ENCODE data around the gene PRKCG. TPM values are rescaled to one million over a fixed set of nuclear protein-coding genes. Genes with fewer than 3 reads are reported as not detected.
"Not testable (repeated sequence)": the region's sequence is repeated elsewhere in the genome, so short reads cannot be mapped to it uniquely, and the experiment has no call there.

Gene PRKCG
- polyA plus RNA-seq (ENCODE audit: insufficient read length in 4 of 4) = under 1 TPM; 0.39 to 0.67 (median 0.54) TPM

DNA sequence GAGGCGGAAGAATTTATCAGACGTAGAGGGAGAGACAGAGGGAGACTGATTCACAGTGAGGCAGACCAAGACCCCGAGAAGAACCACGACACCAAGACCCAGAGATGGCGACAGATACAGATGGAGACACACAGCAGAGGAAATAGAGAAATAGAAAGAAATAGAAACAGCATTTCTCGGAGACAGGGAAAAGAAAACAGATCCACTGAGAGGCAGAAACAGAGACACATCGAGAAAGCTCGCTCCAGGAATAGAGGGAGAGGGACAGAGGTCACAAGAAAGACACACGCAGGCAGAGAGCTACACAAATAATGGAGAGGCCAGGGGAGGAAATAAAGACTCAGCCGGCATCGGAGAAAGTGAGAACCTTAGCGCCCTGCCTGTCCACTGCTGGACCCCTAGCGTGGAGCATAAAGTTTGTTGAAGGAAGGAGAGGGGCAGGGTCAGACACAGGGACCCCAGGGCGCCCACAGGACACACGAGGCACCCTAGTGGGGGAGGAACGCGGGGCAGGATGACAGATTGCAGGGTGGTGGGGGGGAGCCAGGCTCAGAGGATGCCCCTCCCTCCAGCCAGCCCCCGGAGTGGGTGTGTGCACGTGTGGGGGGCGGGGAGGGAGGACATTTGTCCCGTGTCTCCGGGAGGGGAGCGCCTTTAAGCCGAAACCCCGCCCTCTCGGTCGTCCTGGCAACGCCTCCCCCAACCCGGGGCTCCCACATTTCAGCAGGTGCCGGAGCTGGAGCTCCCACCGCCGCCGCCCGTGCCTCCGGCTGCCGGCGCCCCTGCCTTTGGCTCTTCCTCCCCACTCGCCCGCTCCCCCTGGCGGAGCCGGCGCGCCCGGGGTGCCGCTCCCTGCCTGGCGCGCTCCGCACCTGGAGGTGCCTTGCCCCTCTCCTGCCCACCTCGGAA is at the start of gene PRKCG:
Gene PRKCG, plus strand, starts transcription at position 716 of the 909 bp plus-strand sequence. CDS start 298 bp downstream, outside the sequence.
- no peak for DNase-seq (ENCODE audit: low read depth in 4 of 4, low spot score in 3 of 4)

DNA sequence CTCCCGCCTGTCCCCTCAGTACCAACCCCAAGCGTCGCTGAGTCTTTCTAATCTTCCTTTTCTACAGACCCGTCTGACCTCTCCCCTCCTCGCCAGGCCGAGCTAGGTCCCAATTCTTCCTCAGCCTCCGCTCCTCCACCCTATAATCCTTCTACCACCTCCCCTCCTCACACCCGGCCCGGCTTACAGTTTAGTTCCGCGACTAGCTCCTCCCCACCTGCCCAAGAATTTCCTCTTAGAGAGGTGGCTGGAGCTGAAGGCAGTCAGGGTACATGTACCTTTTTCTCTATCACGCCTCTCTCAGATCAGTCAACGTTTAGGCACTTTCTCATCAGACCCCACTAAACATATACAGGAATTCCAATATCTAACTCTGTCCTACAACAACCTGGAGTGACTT is 49.1 kb upstream of the PRKCG start:
- DNase-seq (ENCODE audit: low read depth in 4 of 4, low spot score in 3 of 4) = not testable (repeated sequence)

DNA sequence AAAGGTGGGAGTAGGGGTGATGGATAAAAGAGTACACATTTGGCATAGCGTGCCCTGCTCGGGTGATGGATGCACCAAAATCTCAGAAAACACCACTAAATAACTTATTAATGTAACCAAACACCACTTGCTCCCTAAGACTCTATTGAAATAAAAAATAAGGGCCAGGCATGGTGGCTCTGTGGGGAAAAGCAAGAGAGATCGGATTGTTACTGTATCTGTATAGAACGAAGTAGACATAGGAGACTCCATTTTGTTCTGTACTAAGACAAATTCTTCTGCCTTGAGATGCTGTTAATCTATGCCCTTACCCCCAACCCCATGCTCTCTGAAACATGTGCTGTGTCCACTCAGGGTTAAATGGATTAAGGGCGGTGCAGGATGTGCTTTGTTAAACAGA is 43.6 kb upstream of the PRKCG start:
- not testable (repeated sequence) for DNase-seq (ENCODE audit: low read depth in 4 of 4, low spot score in 3 of 4)

DNA sequence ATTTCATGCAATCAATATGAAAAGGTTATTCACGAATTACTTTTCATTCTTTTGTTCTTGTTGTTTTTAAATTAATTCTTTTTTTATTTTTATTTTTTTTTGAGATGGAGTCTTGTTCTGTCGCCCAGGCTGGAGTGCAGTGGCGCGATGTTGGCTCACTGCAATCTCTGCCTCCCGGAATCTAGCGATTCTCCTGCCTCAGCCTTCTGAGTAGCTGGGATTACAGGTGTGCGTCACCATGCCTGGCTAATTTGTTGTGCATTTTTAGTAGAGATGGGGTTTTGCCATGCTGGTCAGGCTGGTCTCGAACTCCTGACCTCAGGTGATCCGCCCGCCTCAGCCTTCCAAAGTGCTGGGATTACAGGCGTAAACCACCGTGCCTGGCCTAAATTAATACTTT is 41.8 kb upstream of the PRKCG start:
- DNase-seq (ENCODE audit: low read depth in 4 of 4, low spot score in 3 of 4) = not testable (repeated sequence)

DNA sequence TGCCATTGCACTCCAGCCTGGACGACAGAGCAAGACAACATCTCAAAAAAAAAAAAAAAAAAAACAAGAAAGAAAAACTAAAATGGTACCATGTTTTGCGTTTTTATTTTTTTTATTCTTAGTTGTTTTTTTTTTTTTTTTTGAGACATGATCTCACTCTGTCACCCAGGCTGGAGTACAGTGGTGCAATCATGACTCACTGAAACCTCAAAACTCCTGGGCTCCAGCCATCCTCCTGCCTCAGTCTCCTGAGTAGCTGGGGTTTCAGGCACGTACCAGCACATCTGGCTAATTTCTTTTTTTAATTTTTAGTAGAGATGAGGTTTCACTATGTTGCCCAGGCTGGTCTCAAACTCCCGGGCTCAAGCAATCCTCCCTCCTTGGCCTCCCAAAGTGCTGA is 41.1 kb upstream of the PRKCG start:
- DNase-seq (ENCODE audit: low read depth in 4 of 4, low spot score in 3 of 4) = not testable (repeated sequence)

DNA sequence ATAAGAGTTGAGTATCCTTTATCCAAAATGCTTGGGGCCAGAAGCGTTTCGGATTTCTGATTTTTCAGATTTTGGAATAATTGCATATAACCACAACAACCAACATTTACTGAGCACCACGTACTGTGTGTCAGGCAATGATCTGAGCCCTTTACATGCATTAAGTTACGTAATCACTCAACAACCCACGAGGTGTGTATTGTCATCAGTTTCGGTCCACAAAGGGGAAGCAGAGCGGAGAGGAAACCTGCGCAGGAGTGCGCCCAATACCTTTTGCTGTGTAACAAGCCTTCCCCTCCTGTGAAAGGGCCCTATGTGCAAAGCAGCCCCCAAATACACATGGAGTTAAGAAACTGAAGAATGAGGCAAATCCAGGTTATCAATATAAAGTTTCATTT is 37.1 kb upstream of the PRKCG start:
- DNase-seq (ENCODE audit: low read depth in 4 of 4, low spot score in 3 of 4) = no peak

DNA sequence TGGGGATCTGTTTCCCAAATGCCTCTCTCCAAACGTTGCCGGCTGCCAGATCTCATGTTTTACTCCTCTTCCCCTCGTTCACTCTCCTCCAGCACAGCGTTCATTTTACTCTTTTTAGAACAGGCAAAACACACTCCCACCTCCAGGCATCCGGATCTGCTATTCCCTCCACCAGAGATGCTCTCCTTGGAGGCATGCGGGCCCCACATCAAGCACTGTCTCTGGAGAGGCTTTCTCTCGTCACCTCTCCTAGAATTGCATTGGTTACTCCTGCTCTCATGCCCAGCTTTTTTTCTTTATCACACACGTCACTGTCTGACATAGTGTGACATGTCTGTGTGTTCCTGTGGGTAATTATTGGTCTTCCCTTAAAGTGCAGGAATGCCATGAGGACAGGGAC is 34.4 kb upstream of the PRKCG start:
- no peak for DNase-seq (ENCODE audit: low read depth in 4 of 4, low spot score in 3 of 4)

DNA sequence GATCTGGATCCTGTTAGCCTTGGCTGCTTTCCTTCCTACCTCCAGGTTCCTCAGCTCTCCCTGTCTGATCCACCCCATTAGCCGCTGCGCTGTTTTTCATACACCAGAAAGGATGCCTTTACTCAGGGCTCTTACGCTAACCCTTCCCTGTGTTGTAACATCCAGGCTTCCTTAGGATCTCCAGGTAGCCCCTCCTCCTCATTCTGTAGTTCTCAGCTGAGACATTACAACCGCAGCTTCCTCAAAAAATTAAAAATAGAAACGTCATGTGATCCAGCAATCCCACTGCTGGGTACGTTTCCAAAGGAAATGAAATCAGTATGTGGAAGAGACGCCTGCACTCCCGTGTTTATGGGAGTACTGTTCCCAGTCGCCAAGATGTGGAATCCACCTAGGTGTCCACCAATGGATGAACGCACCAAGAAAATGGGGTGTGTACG is 32.7 kb upstream of the PRKCG start:
- no peak for DNase-seq (ENCODE audit: low read depth in 4 of 4, low spot score in 3 of 4)

DNA sequence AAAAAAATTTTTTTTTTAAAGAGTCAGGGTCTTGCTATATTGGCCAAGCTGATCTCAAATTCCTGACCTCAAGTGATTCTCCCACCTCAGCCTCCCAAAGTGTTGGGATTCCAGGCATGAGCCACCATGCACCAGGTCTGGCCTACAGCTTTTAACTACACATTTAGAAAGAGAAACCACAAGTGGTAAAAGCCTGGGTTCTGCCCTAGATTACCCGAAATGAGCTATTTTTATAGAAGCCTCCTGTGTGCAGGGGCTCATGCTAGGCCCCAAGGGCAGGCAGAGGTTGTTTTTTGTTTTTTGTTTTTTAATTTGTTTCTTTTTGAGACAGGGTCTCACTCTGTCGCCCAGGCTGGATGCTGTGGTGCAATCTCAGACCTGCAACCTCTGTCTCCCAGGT is 28.3 kb upstream of the PRKCG start:
- DNase-seq (ENCODE audit: low read depth in 4 of 4, low spot score in 3 of 4) = no peak

DNA sequence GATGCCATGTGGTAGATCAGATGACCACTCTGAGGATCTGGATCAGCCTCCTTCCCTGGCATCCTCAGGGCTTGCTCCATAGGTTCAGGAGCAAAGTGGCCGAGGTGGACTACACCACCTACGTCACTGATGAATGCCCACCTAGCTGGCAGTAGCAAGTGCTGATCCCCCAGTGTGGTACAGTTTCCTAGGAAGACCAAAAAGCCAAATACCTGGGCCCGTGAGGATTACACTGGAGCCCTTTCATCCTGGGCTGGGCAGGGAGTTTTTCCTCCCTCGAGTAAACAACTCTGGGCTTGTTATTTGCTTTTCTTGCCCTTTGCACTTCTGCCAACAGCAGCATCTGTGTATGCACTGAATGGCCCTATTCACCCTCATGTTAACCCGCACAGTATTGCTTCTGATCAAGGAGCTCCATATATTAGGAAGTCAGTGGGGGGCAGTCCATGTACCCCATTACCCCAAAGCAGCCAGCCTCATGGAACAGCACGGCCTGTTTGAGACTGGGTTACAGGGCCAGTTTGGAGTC is 17.6 kb upstream of the PRKCG start:
- no peak for DNase-seq (ENCODE audit: low read depth in 4 of 4, low spot score in 3 of 4)

DNA sequence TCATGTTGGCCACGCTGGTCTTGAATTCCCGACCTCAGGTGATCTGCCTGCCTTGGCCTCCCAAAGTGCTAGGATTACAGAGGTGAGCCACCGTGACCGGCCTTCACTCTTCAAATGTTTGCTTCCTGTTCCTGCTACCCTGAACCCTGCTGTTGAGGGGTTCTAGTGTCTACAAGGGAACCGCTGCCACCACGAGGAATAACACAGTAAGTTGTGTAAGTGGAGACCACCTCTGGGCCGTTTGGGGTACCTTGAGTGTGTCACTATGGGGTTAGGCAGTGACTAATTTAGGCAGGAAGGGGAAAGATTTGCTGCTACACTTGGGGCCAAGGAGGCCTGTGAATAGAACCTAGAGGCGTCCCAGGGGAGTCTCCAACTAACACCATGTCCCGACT is 16.5 kb upstream of the PRKCG start:
- no peak for DNase-seq (ENCODE audit: low read depth in 4 of 4, low spot score in 3 of 4)

DNA sequence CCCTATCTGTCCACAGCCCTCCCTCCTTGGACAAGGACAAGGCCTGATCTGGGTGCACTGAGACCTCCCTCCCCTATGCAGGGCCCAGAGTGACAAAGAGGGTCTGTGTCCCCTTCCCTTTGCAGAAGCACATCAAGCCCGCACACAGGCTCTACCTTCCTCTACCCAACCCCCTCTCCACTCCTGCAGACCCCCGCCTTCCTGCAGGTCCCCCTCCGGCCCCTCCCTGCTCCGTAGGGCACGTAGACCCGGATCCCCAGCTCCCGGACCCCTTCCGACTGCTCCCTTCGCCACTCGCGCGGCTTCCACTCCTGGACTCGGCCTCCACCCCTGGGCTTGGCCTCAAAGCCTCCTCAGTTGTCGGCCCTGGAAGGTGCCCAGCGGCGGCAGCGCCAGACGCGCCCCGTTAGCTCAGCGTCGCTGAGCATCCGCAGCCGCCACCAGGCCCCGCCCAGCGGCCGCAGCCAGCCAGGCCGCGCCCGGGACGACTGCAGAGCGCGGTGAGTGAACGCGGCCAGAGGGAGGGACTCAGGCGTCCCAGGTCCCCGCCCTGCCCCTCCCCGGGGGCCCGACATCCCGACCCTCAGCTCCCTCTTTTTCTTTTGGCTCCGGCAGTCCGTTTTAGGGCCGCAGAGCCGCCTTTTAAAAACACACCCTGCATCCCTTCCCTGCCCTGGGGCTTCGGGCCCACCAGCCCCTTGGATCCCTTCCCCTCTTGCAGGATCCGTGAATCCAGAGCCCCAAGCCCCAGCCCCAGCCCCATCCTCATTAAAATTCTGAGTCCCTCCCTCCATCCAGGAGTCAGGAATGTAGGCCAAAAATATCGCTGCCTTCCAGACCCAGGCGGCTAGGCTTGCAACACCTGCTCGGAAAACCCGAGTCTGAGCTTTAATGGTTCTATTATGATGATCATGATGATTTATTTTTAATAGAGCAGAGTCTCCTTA is 15.8 kb upstream of the PRKCG start:
- DNase-seq (ENCODE audit: low read depth in 4 of 4, low spot score in 3 of 4) = peak in 2 of 4 donors; percentile 59 to 61

DNA sequence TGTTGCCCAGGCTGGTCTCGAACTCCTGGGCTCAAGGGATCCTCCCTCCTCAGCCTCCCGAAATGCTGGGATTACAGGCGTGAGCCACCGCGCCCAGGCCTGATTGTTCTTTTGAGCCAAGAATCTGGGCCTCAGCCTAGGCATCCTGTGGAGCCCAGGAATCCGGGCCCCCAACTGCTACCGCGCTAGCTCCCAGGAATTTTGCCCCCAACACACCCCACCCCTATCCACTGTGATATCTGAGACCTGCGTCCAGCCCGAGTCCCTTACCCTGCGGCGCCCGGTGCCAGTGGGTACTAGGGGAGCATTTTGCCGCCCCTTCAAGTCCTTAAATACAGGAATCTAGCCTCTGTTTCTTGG is 15.2 kb upstream of the PRKCG start:
- DNase-seq (ENCODE audit: low read depth in 4 of 4, low spot score in 3 of 4) = peak in 1 of 4 donors; percentile 41

DNA sequence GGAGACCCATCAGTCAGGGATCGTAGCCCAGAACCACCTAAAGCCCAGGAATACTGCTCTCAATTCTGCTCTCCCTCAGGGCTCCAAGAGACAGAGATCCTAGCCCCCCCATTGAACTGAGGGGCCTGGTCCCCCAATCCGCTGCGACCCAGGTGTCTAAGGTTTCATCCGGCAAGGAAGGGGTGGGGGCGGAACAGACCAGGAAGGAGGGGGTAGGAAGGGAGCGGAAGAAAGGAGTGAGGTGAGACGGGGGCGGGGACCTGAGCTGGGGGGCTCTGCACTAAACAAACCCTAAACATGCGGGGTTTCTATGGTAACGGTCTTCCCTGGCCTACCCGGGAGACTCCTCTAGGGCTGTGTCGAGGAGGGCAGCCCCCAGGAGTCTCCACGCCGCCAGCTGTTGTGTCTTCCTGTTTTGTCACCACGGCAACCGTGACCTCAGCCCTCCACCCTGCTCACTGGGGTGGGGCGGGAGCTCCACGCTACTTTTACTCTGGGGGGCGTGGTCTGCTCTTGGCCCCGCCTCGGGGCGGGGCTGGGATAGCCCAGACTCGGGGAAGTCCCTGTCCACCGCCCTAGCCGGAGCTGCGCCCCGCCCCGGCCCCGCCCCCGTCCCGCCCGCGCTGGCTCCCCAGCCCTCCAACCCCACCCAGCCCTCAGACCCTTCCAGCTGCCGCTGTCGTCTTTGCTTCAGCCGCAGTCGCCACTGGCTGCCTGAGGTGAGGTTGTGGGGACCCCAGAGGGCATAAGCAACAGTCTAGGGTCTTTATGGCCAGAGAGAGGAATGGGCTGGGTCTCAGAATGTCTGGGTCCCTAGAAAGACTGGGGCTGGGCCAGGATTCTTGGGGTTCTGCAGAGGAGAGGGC is 14.5 kb upstream of the PRKCG start, which contains the start of gene MYADM:
Gene MYADM, plus strand, starts transcription at position 659 of the 866 bp plus-strand sequence. CDS start 5,647 bp downstream, outside the sequence.
- peak; percentile 98 to 100 (median 99) for DNase-seq (ENCODE audit: low read depth in 4 of 4, low spot score in 3 of 4)

DNA sequence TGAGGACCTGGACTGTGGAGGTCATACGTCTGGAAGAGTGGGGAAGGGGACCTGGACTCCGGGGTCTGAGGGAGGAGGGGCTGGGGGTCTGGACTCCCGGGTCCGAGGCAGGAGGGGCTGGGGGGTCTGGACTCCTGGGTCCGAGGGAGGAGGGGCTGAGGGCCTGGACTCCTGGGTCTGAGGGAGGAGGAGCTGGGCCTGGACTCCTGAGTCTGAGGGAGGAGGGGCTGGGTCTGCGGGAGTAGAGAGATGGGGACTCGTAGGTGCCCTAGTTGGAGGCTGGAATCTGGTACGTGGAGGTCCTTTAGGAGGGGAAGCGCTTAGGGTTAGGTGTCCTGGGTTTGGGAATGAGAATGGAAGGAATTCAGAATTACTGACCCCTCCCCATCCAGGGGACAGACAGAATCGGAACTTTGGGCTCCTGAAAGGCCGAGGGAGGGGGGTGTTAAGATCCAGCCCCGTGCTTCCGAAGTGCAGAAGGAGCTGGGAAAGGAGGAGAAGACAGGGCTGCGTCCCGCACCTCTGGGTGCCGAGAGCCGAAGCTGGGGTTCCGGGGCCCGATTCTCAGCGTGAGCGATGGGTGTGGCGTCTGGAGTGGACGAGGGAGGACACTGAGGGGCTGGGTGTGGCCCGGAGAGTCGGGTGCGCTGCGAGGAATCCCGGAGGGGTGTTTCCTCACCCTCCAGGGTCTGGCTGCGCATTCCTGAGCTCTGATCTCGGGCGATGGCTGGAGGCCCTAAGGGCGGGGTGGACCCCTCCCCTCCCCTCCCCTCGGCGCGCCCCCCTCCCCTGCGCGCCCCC is 13.7 kb upstream of the PRKCG start:
- DNase-seq (ENCODE audit: low read depth in 4 of 4, low spot score in 3 of 4) = no peak

DNA sequence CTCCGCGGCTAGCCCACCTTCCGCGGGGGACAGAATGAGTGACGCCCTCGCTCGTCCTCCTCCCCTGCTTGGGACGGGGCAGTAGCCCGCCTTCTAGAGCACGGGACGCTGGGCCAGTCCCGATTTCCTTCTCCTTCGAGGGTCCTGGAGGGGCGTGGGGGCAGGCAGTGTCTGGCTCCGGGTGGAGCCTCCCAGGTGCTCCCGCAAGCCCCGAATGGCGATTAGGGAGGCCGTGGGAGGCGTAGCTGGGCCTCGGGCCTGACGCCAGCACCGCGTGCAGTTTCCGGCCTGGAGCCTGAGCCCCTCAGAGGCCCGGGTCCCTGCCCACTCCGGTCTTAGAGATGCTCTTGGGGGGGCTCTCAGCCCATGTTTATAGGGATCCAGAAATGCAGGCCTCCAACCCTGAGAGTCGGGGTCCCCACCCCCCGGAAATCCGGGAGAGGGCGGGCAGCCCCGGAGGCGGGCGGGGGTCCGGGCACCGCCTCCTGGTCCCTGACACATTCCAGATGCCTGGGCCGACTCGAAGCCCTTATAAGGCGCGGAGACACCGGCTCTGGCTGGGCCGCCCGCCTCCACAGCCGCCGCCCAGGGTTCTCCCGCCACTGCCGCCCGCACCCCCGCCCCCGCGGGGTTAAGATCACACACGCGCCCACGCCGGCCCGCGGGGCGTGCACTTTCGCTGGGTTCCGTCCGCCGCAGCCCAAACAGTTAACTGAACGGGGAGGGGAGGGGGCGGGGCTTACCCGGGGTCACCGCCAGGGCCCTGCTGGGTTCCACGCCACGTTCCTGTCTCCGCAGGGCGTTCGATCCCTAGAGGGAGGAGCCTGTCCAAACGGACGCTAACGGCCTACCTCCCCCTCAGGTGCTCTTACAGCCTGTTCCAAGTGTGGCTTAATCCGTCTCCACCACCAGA is 12.8 kb upstream of the PRKCG start:
- DNase-seq (ENCODE audit: low read depth in 4 of 4, low spot score in 3 of 4) = peak; percentile 74 to 80 (median 76)

DNA sequence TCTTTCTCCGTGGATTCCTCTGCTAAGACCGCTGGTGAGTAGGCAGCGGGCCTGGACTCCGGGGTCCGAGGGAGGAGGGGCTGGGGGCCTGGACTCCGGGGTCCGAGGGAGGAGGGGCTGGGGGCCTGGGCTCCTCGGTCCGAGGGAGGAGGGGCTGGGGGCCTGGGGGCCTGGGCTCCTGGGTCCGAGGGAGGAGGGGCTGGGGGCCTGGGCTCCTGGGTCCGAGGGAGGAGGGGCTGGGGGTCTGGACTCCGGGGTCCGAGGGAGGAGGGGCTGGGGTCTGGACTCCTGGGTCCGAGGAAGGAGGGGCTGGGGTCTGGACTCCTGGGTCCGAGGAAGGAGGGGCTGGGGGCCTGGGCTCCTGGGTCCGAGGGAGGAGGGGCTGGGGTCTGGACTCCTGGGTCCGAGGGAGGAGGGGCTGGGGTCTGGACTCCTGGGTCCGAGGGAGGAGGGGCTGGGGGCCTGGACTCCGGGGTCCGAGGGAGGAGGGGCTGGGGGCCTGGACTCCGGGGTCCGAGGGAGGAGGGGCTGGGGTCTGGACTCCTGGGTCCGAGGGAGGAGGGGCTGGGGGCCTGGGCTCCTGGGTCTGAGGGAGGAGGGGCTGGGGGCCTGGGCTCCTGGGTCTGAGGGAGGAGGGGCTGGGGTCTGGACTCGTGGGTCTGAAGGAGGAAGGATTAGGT is 12.1 kb upstream of the PRKCG start:
- not testable (repeated sequence) for DNase-seq (ENCODE audit: low read depth in 4 of 4, low spot score in 3 of 4)
